NT2/D1 (cell line): ENCODE data around the gene SRXN1.
"Not testable (repeated sequence)": the region's sequence is repeated elsewhere in the genome, so short reads cannot be mapped to it uniquely, and the experiment has no call there.

Source experiments
- DNase-seq: peaks from one replicate; pipeline ENCODE4 v3.0.0-alpha.2; 2011; ENCODE audit warnings: low read depth, low spot score
- H3K27me3 ChIP-seq: 2 replicates; pipeline ENCODE4 v1.6.0; 2011; ENCODE audit warnings: mild to moderate bottlenecking; ENCODE audit not compliant: insufficient read length, insufficient read depth
- H3K36me3 ChIP-seq: 2 replicates; pipeline ENCODE4 v1.6.1; 2011; ENCODE audit warnings: mild to moderate bottlenecking, low read length, mixed read lengths; ENCODE audit not compliant: insufficient read depth, insufficient read length
- H3K4me1 ChIP-seq: 2 replicates; pipeline ENCODE4 v1.5.1; 2011; ENCODE audit not compliant: insufficient read depth, insufficient read length
- H3K4me3 ChIP-seq: 2 replicates; pipeline ENCODE4 v1.5.1; 2011; ENCODE audit warnings: low read depth; ENCODE audit not compliant: insufficient read length
- H3K9ac ChIP-seq: 2 replicates; pipeline ENCODE4 v1.6.0; 2011; ENCODE audit warnings: low read depth; ENCODE audit not compliant: insufficient read length
- H3K9me3 ChIP-seq: 2 replicates; pipeline ENCODE4 v1.5.1; 2011; ENCODE audit warnings: mild to moderate bottlenecking, low read length; ENCODE audit not compliant: insufficient read depth
- SUZ12 ChIP-seq: IDR thresholded peaks from 2 replicates; pipeline ENCODE4 v1.6.1; 2011; ENCODE audit not compliant: insufficient read length, insufficient read depth; ENCODE audit errors: extremely low read depth
- YY1 ChIP-seq: IDR thresholded peaks from 2 replicates; pipeline ENCODE4 v1.6.1; 2011; ENCODE audit not compliant: insufficient read length, insufficient read depth
- ZNF274 ChIP-seq: IDR thresholded peaks from 2 replicates; pipeline ENCODE4 v1.6.1; 2011; ENCODE audit warnings: mild to moderate bottlenecking, low read depth, low read length

SRXN1 gene

DNA sequence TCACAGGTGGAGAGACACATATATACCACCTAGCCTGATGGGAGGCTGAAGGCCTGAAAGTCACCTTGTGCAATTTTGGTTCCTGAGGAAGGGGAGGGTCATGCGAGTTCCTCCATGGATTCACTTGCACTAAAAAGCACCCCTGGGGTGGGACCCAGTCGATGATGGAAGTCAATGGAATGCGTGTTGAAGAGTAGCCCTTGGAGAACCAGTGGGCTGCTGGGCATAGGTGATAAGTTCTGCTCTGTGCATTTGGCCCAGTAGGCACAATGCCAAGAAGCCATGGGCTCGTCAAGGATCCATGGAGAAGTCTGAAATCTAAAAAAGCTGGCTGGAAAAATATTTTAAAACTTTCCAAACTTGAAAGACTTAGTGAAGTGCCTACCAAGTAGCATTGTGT lies 41.5 kb upstream of the SRXN1 start:
- H3K4me1 ChIP-seq, result peaks cover 2% of the 10 kb centered on the region
- H3K36me3 ChIP-seq, result no peaks in the 10 kb centered on the region
- H3K27me3 ChIP-seq, result no peaks in the 10 kb centered on the region
- no peak for DNase-seq
- no peak overlapping the region for H3K9ac ChIP-seq
- H3K9me3 ChIP-seq, result no peaks in the 10 kb centered on the region
- H3K4me3 ChIP-seq, result no peak overlapping the region
- TF ChIP-seq ZNF274, result no peak
- TF ChIP-seq YY1, result no peak
- no peak for TF ChIP-seq SUZ12

GRCh38 chr20:693786-694185 lies 40.8 kb upstream of the SRXN1 start:
- not testable (repeated sequence) for H3K9me3 ChIP-seq, DNase-seq, H3K36me3 ChIP-seq, H3K4me3 ChIP-seq, H3K4me1 ChIP-seq, H3K9ac ChIP-seq, H3K27me3 ChIP-seq

- Histone ChIP-seq H3K4me1 (peaks cover 2% of the 10 kb centered on the region), H3K4me3 (no peak overlapping the region)
- TF ChIP-seq SUZ12, result no peak
- TF ChIP-seq YY1, result no peak
- no peak for TF ChIP-seq ZNF274
Observed at GRCh38 chr20:692044-692443, 39.0 kb upstream of the SRXN1 start.

GRCh38 chr20:689947-690346 lies 36.9 kb upstream of the SRXN1 start:
- H3K4me3 ChIP-seq, result no peak overlapping the region
- TF ChIP-seq ZNF274 (no peak), SUZ12 (no peak), YY1 (no peak)
- no peaks in the 10 kb centered on the region for H3K36me3 ChIP-seq
- DNase-seq, result no peak
- H3K27me3 ChIP-seq, result peaks cover 3% of the 10 kb centered on the region
- H3K9ac ChIP-seq, result no peak overlapping the region
- peaks cover 2% of the 10 kb centered on the region for H3K4me1 ChIP-seq
- no peaks in the 10 kb centered on the region for H3K9me3 ChIP-seq

More at GRCh38 chr20:692044-692443, 39.0 kb upstream of the SRXN1 start:
- H3K9me3 ChIP-seq, result no peaks in the 10 kb centered on the region
- no peaks in the 10 kb centered on the region for H3K36me3 ChIP-seq
- no peak for DNase-seq
- H3K27me3 ChIP-seq, result no peaks in the 10 kb centered on the region
- H3K9ac ChIP-seq, result no peak overlapping the region

DNA sequence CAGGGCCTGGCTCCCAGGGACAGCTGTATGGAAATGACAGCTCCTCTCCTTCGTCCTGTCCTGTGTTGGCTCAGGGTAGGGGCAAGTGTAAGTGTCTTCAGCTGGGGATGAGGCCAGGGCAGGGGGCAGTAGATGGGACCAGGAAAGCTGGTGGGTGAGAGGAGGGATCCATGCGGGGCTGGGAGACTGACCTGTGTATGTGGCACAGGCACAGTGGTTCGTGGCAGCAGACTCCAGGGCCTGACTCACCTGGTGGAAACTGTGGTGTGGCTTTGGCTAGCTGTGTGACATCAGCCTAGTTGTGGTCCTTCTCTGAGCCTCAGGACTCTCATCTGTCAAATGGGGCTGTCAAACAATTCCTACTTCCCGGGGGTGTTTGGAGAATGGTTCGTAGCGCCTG lies 36.3 kb upstream of the SRXN1 start:
- H3K36me3 ChIP-seq, result no peaks in the 10 kb centered on the region
- TF ChIP-seq ZNF274, result no peak
- no peak for TF ChIP-seq SUZ12
- TF ChIP-seq YY1, result no peak
- H3K9me3 ChIP-seq, result no peaks in the 10 kb centered on the region
- DNase-seq, result no peak
- peaks cover 3% of the 10 kb centered on the region for H3K27me3 ChIP-seq
- peak overlapping the region; percentile 28 for H3K9ac ChIP-seq
- H3K4me3 ChIP-seq, result no peak overlapping the region
- H3K4me1 ChIP-seq, result peaks cover 2% of the 10 kb centered on the region

GRCh38 chr20:688809-689212 lies 35.8 kb upstream of the SRXN1 start:
- Histone ChIP-seq H3K27me3 (peaks cover 3% of the 10 kb centered on the region), H3K9me3 (no peaks in the 10 kb centered on the region), H3K4me3 (no peak overlapping the region), H3K4me1 (peaks cover 2% of the 10 kb centered on the region), H3K36me3 (no peaks in the 10 kb centered on the region), H3K9ac (no peak overlapping the region)
- DNase-seq, result no peak
- TF ChIP-seq ZNF274, result no peak

GRCh38 chr20:687468-688203 lies 34.6 kb upstream of the SRXN1 start:
- no peak overlapping the region for H3K9ac ChIP-seq
- H3K27me3 ChIP-seq, result peaks cover 3% of the 10 kb centered on the region
- DNase-seq, result no peak
- no peak overlapping the region for H3K4me3 ChIP-seq
- peaks cover 2% of the 10 kb centered on the region for H3K4me1 ChIP-seq
- no peaks in the 10 kb centered on the region for H3K9me3 ChIP-seq
- no peaks in the 10 kb centered on the region for H3K36me3 ChIP-seq
- TF ChIP-seq ZNF274, result no peak
- TF ChIP-seq YY1, result no peak
- TF ChIP-seq SUZ12, result no peak

DNA sequence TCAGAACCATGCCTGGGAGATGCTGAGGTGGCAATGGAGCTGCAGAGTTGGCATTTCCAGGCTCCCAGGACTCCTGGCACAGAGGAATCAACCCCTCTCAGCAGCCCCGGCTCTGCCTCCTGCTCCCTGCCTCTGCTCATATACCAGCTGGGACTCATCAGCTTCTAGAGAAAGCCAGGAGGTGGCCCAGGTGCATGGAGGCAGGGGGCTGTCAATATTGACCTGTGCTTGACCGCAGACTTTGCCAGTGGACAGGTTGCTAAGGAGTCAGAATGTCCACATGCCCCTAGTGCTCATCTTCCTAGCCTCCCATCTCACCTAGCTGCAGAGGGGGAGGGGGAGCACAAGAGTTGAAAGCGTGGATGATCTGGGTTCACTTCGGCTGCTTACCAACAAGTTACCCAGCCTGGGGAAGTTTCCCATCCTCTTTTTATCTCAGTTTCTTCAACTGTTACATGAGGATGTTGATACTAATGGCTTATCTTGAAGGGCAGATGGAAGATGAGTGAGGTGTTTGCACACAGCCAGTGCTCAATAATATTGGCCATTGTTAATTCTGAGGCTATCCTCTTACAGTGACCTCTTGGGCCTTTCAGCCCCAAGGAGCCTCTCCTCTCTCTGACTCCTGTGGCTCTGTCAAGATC lies 31.8 kb upstream of the SRXN1 start:
- no peaks in the 10 kb centered on the region for H3K36me3 ChIP-seq
- H3K4me1 ChIP-seq, result peaks cover 12% of the 10 kb centered on the region
- H3K9ac ChIP-seq, result no peak overlapping the region
- no peak for DNase-seq
- no peaks in the 10 kb centered on the region for H3K9me3 ChIP-seq
- peaks cover 3% of the 10 kb centered on the region for H3K27me3 ChIP-seq
- no peak overlapping the region for H3K4me3 ChIP-seq
- no peak for TF ChIP-seq ZNF274
